ENCODE measurements around the gene VGLL4. TPM values are rescaled to one million over a fixed set of nuclear protein-coding genes. Genes with fewer than 3 reads are reported as not detected.
"Not testable (repeated sequence)": the region's sequence is repeated elsewhere in the genome, so short reads cannot be mapped to it uniquely, and the experiment has no call there.

The VGLL4 gene
- total RNA-seq, 2 donors from 2014 or later, result 87.2 to 203 TPM

DNA sequence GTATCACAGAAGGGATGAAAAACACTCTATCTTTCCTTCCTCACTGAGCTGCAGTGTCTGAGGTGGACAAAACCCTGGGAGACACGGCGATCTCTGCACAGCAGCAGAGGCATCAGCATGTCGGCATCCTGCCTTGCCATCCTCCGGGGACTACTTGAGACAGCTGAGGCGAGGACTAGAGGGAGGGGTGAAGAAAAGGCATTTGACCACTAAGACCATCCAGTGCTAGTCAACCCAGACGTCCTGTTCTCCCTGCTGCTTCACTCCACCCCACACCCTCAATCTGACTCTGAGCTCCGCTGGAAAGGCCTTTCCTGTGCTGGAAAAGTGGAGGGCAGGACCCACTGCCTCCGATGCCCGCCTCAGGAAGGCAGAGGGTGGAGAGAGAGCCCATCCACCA lies 67.3 kb downstream of the VGLL4 start:
- 63% methylated on average over 9 of the region's 9 CpGs for WGBS
- Histone ChIP-seq H3K27me3 (replicated peaks; ENCODE audit: insufficient read depth) (no peaks in the 10 kb centered on the region), H3K4me3 (no peak overlapping the region), H3K27ac (no peak overlapping the region), H3K9me3 (no peaks in the 10 kb centered on the region), H3K36me3 (no peaks in the 10 kb centered on the region), H3K4me1 (replicated peaks) (peaks cover 4% of the 10 kb centered on the region)
- no peak for DNase-seq (ENCODE audit: low spot score)
- intact Hi-C loops (cut with DNase I), result no loop called here
- TF ChIP-seq, protein P1, sequence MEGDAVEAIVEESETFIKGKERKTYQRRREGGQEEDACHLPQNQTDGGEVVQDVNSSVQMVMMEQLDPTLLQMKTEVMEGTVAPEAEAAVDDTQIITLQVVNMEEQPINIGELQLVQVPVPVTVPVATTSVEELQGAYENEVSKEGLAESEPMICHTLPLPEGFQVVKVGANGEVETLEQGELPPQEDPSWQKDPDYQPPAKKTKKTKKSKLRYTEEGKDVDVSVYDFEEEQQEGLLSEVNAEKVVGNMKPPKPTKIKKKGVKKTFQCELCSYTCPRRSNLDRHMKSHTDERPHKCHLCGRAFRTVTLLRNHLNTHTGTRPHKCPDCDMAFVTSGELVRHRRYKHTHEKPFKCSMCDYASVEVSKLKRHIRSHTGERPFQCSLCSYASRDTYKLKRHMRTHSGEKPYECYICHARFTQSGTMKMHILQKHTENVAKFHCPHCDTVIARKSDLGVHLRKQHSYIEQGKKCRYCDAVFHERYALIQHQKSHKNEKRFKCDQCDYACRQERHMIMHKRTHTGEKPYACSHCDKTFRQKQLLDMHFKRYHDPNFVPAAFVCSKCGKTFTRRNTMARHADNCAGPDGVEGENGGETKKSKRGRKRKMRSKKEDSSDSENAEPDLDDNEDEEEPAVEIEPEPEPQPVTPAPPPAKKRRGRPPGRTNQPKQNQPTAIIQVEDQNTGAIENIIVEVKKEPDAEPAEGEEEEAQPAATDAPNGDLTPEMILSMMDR (IDR thresholded peaks at IDR 0.05), result no peak
- TF ChIP-seq POLR2A (IDR thresholded peaks at IDR 0.05) (no peak), POLR2AphosphoS5 (IDR thresholded peaks at IDR 0.05) (no peak)

DNA sequence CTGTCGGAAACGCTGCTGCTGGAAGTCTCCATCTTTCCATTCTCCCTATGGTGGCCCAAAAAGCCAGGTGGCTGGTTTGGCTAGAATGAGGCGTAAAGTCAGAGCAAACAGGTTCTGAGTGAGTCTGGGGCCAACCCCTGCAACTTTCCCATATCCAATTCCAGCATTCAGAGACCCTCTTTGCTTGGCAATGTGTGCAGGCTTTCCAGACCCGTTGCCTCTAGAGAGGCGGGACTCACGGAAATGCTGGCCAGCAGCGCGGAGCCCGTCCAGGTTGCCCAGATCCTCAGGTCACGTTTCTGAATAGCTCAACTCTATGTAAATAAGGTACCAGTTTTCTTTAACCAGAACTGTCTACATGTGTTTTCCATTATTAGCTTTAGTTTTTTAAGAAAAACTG lies 68.0 kb downstream of the VGLL4 start:
- no peak for DNase-seq (ENCODE audit: low spot score)
- Histone ChIP-seq H3K9me3 (no peaks in the 10 kb centered on the region), H3K36me3 (no peaks in the 10 kb centered on the region), H3K27ac (no peak overlapping the region), H3K27me3 (replicated peaks; ENCODE audit: insufficient read depth) (no peaks in the 10 kb centered on the region), H3K4me1 (replicated peaks) (no peaks in the 10 kb centered on the region), H3K4me3 (no peak overlapping the region)
- WGBS, result 64% methylated on average over 10 of the region's 10 CpGs
- TF ChIP-seq POLR2AphosphoS5 (IDR thresholded peaks at IDR 0.05) (no peak), POLR2A (IDR thresholded peaks at IDR 0.05) (no peak)
- TF ChIP-seq, protein P1 (IDR thresholded peaks at IDR 0.05), result no peak
- intact Hi-C loops (cut with DNase I), result no loop called here

DNA sequence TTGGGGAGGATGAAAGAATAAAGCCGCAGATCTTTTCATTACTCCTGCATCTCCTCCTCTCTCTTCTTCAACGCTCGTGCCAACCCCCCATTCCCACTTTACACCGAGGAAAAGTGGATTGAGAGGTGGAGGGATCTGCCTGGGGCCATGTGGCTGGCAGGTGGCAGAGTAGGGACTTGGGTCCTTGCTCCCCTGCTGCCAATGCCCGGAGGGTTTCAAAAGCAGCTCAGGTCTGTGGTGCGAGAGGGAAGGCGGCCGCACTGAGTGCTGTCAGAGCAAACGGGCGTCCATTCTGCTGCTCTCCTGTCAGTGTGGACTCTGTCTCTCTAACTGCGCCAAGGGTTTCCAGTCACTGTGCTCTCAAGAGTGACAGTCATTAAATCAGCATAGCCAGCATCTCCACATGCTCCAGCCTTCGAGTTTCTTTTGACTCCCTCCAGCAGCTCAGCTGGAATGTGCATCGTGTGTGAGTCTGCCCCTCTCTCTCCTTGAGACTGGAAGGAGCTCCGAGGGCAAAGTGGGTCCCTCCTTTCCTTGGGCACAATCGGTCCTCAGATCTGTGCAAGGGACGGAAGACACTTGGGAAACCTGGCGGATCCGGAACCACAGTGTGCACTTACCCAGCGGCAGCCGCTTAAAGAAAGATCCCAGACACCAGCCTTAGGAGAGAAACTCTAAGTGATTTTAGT lies 68.6 kb downstream of the VGLL4 start:
- no peak for DNase-seq (ENCODE audit: low spot score)

DNA sequence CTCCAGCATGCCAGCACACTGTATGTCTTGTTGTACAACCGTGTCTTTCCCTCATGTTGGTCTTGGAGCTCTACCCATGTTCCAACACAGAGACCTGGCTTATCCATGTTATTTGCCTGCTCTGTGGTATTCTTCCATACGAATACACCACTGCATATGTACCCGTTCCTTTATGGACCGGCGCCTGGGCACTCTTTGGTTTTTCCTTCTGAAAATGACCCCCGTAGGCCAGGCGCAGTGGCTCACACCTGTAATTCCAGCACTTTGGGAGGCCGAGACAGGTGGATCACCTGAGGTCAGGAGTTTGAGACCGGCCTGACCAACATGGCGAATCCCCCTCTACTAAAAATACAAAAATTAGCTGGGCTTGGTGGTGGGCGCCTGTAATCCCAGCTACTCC lies 71.1 kb downstream of the VGLL4 start:
- 94% methylated on average over 11 of the region's 11 CpGs for WGBS
- H3K4me3 ChIP-seq; H3K36me3 ChIP-seq; H3K27me3 ChIP-seq (replicated peaks; ENCODE audit: insufficient read depth); DNase-seq (ENCODE audit: low spot score); intact Hi-C loops (cut with DNase I); H3K9me3 ChIP-seq; H3K4me1 ChIP-seq (replicated peaks); H3K27ac ChIP-seq: not testable (repeated sequence)

More for the DNA sequence above, 68.6 kb downstream of the VGLL4 start:
- Histone ChIP-seq H3K27me3 (replicated peaks; ENCODE audit: insufficient read depth) (no peaks in the 10 kb centered on the region), H3K4me3 (no peak overlapping the region), H3K9me3 (no peaks in the 10 kb centered on the region), H3K36me3 (no peaks in the 10 kb centered on the region), H3K27ac (no peak overlapping the region), H3K4me1 (replicated peaks) (no peaks in the 10 kb centered on the region)
- TF ChIP-seq, protein P1 (IDR thresholded peaks at IDR 0.05), result no peak
- WGBS, result 67% methylated on average over 20 of the region's 20 CpGs
- intact Hi-C loops (cut with DNase I), result no loop called here

GRCh38 chr3:11570789-11571495 lies 72.8 kb downstream of the VGLL4 start:
- H3K27me3 ChIP-seq (replicated peaks; ENCODE audit: insufficient read depth), result no peaks in the 10 kb centered on the region
- intact Hi-C loops (cut with DNase I), result no loop called here
- TF ChIP-seq POLR2AphosphoS5 (IDR thresholded peaks at IDR 0.05) (no peak), POLR2A (IDR thresholded peaks at IDR 0.05) (no peak)
- TF ChIP-seq, protein P1 (IDR thresholded peaks at IDR 0.05), result no peak
- no peaks in the 10 kb centered on the region for H3K36me3 ChIP-seq
- H3K27ac ChIP-seq, result no peak overlapping the region
- H3K4me1 ChIP-seq (replicated peaks), result no peaks in the 10 kb centered on the region
- H3K4me3 ChIP-seq, result no peak overlapping the region
- DNase-seq (ENCODE audit: low spot score), result no peak
- no peaks in the 10 kb centered on the region for H3K9me3 ChIP-seq
- WGBS, result 84% methylated on average over 20 of the region's 20 CpGs

All from prostate gland (tissue), 2 donors.